HepG2 (cell line): ENCODE results near the gene NEURL2. TPM values are rescaled to one million over a fixed set of nuclear protein-coding genes. Genes with fewer than 3 reads are reported as not detected.

ENCODE experiments used
- ATF3 ChIP-seq: sonication (generic); formaldehyde crosslinking; IDR thresholded peaks from 2 replicates; pipeline ENCODE4 v1.4.0; 2020; ENCODE audit warnings: missing genetic modification reagents
- EP300 ChIP-seq, 3 experiments: sonication (generic) in 1 of 3; formaldehyde crosslinking in 1 of 3; IDR thresholded peaks; 2 replicates each; pipeline versions ENCODE4 v1.5.1 to v1.6.1; 2011 to 2020; ENCODE audit warnings: low read depth in 2 of 3, low read length in 2 of 3, borderline replicate concordance in 1 of 3, improper control_type of control experiment in 1 of 3, mild to moderate bottlenecking in 1 of 3, missing genetic modification reagents in 1 of 3, moderate library complexity in 1 of 3
- ETV6 ChIP-seq: sonication (generic); formaldehyde crosslinking; conservative IDR thresholded peaks from 2 replicates; pipeline ENCODE4 v1.4.0; 2020; ENCODE audit warnings: missing genetic modification reagents
- IRF1 ChIP-seq: sonication (generic); formaldehyde crosslinking; IDR thresholded peaks from 2 replicates; pipeline ENCODE4 v1.4.0; 2020; ENCODE audit warnings: low read depth, mild to moderate bottlenecking, missing genetic modification reagents
- PITX1 ChIP-seq: sonication (generic); formaldehyde crosslinking; IDR thresholded peaks from 2 replicates; pipeline ENCODE4 v1.5.1; 2020; ENCODE audit warnings: mild to moderate bottlenecking, missing genetic modification reagents
- RXRA ChIP-seq: sonication (generic); formaldehyde crosslinking; IDR thresholded peaks from 2 replicates; pipeline ENCODE4 v1.5.1; 2020; ENCODE audit warnings: missing genetic modification reagents
- ZBTB10 ChIP-seq: sonication (generic); formaldehyde crosslinking; IDR thresholded peaks from 2 replicates; pipeline ENCODE4 v1.4.0; 2020; ENCODE audit warnings: missing genetic modification reagents, borderline replicate concordance
- ZNF12 ChIP-seq: sonication (generic); formaldehyde crosslinking; IDR thresholded peaks from 2 replicates; pipeline ENCODE4 v1.5.0; 2020; ENCODE audit warnings: missing genetic modification reagents
- ZNF256 ChIP-seq: sonication (generic); formaldehyde crosslinking; conservative IDR thresholded peaks from 2 replicates; pipeline ENCODE4 v1.4.0; 2020; ENCODE audit warnings: missing genetic modification reagents
- ZNF3 ChIP-seq: IDR thresholded peaks from 2 replicates; pipeline ENCODE4 v1.7.0; 2017; ENCODE audit warnings: inconsistent platforms
- ZNF329 ChIP-seq: sonication (generic); formaldehyde crosslinking; IDR thresholded peaks from 2 replicates; pipeline ENCODE4 v1.9.0; 2021; ENCODE audit warnings: low read depth, mild to moderate bottlenecking, missing genetic modification reagents
- ZNF556 ChIP-seq: sonication (generic); formaldehyde crosslinking; IDR thresholded peaks from 2 replicates; pipeline ENCODE4 v1.4.0; 2020; ENCODE audit warnings: mild to moderate bottlenecking, missing genetic modification reagents, borderline replicate concordance
- ZNF558 ChIP-seq: sonication (generic); formaldehyde crosslinking; IDR thresholded peaks from 2 replicates; pipeline ENCODE4 v1.9.0; 2022; ENCODE audit warnings: mild to moderate bottlenecking, missing genetic modification reagents, borderline replicate concordance
- ZNF775 ChIP-seq: sonication (generic); formaldehyde crosslinking; IDR thresholded peaks from 2 replicates; pipeline ENCODE4 v1.4.0; 2020; ENCODE audit warnings: missing genetic modification reagents, mild to moderate bottlenecking, moderate library complexity, borderline replicate concordance
- polyA plus RNA-seq, 8 experiments: library from polyadenylated mRNA; depleted of rRNA in 3 of 8; stranded (reverse) in 7 of 8; unstranded in 1 of 8; fragments of >200 nt; fragmentation: Illumina TruSeq in 4 of 8; extraction: Trizol in 4 of 8; gene quantifications; 2 replicates each; pipeline versions ENCODE4 v1.2.1 to v1.2.3, GENCODE V29; 2011 to 2016; ENCODE audit warnings: low read depth in 4 of 8, missing spikeins in 1 of 8, mixed read lengths in 1 of 8; ENCODE audit not compliant: insufficient read depth in 1 of 8
- total RNA-seq, 5 experiments: library from RNA; depleted of rRNA; stranded (reverse); fragments of >200 nt; fragmentation: Illumina TruSeq; extraction: Trizol; gene quantifications; 2 replicates each; pipeline ENCODE4 v1.2.3, GENCODE V29; 2016; ENCODE audit warnings: low read depth in 1 of 5

Gene NEURL2
- total and polyA plus RNA-seq, 2 of the 13 experiments (the other 11 are each of a cell fraction or from before 2014, with no cell fraction given), result 7.2 to 9.7 TPM

- peak in 1 of 2 experiments; percentile 41; a peak in 1 of 4 replicates for TF ChIP-seq EP300 (IDR thresholded peaks at IDR 0.05; ENCODE audit: low read depth in 2 of 2, low read length in 2 of 2)
- TF ChIP-seq EP300 (CRISPR knock-in tag; IDR thresholded peaks at IDR 0.05; ENCODE audit: borderline replicate concordance), result 0 out of 2 replicates have a peak, but pooled peaks have one; percentile 44
- TF ChIP-seq ZNF558, result peak; percentile 91
- no peak; the same call in 1 of the 2 replicates for TF ChIP-seq ZBTB10 (CRISPR knock-in tag)
- TF ChIP-seq ATF3, result no peak; the same call in 1 of the 2 replicates
- TF ChIP-seq IRF1 (CRISPR knock-in tag), result no peak
- TF ChIP-seq RXRA (CRISPR knock-in tag), result peak; percentile 33; the same call in 1 of the 2 replicates
- TF ChIP-seq PITX1 (CRISPR knock-in tag), result peak; percentile 45; the same call in 1 of the 2 replicates
- TF ChIP-seq ZNF256, result no peak
- TF ChIP-seq ZNF775 (CRISPR knock-in tag), result no peak
- peak; percentile 59; the same call in 1 of the 2 replicates for TF ChIP-seq ZNF329
- 0 out of 2 replicates have a peak, but pooled peaks have one; percentile 35 for TF ChIP-seq ETV6 (CRISPR knock-in tag)
- TF ChIP-seq ZNF12 (CRISPR knock-in tag), result peak; percentile 75
- peak; percentile 46; the same call in 1 of the 2 replicates for TF ChIP-seq ZNF556 (CRISPR knock-in tag)
- peak; percentile 24; the same call in 1 of the 2 replicates for TF ChIP-seq ZNF3
Observed at GRCh38 chr20:45857114-45857881, 33.7 kb downstream of the NEURL2 start, which contains the start of the genes ACOT8 and ZSWIM3 (continued).
